OCI-LY1 (cell line): ENCODE data around the gene EDN1.
A peak's percentile ranks its signal among the peaks of the same experiment; 100 is the strongest.

Source experiments
- H2AFZ ChIP-seq: fragments of 200-600 bp; sonication (generic), shearing (Covaris generic); 2 replicates; pipeline ENCODE4 v1.6.0; 2014; ENCODE audit warnings: antibody characterized with exemption, mild to moderate bottlenecking, low read length
- H3F3A ChIP-seq: fragments of 200-600 bp; sonication (generic), shearing (Covaris generic); 2 replicates; pipeline ENCODE4 v1.6.0; 2014; ENCODE audit warnings: mild to moderate bottlenecking, antibody characterized with exemption, low read length, moderate library complexity; ENCODE audit not compliant: insufficient read depth
- H3K27ac ChIP-seq: fragments of 200-600 bp; sonication (generic); 2 replicates; pipeline ENCODE4 v1.5.1; 2014; ENCODE audit warnings: low read length, mixed run types, mild to moderate bottlenecking, low read depth; ENCODE audit not compliant: poor library complexity, severe bottlenecking
- H3K27me3 ChIP-seq: fragments of 200-600 bp; sonication (generic); 2 replicates; pipeline ENCODE4 v1.6.0; 2014; ENCODE audit warnings: antibody characterized with exemption, mild to moderate bottlenecking, low read length, moderate library complexity; ENCODE audit not compliant: insufficient read depth
- H3K36me3 ChIP-seq: fragments of 200-600 bp; sonication (generic); 2 replicates; pipeline ENCODE4 v1.6.1; 2014; ENCODE audit warnings: mild to moderate bottlenecking, antibody characterized with exemption, low read length, moderate library complexity, mixed read lengths; ENCODE audit not compliant: insufficient read depth
- H3K4me1 ChIP-seq: fragments of 200-600 bp; sonication (generic); 2 replicates; pipeline ENCODE4 v1.5.1; 2014; ENCODE audit warnings: mild to moderate bottlenecking, low read length, moderate library complexity; ENCODE audit not compliant: insufficient read depth, severe bottlenecking
- H3K4me2 ChIP-seq: fragments of 200-600 bp; sonication (generic), shearing (Covaris generic); 2 replicates; pipeline ENCODE4 v1.6.1; 2014; ENCODE audit warnings: low read length
- H3K4me3 ChIP-seq: fragments of 200-600 bp; sonication (generic); 2 replicates; pipeline ENCODE4 v1.5.1; 2014; ENCODE audit warnings: low read length, low read depth, mild to moderate bottlenecking, mixed read lengths; ENCODE audit not compliant: poor library complexity, severe bottlenecking
- H3K79me2 ChIP-seq: fragments of 200-600 bp; shearing (Covaris generic); 2 replicates; pipeline ENCODE4 v1.6.1; 2016; ENCODE audit warnings: mixed run types, low read length, mixed read lengths; ENCODE audit not compliant: insufficient read depth
- H3K9ac ChIP-seq: fragments of 200-600 bp; sonication (generic), shearing (Covaris generic); 2 replicates; pipeline ENCODE4 v1.6.1; 2014; ENCODE audit warnings: mild to moderate bottlenecking, low read length, mixed read lengths
- H3K9me2 ChIP-seq: fragments of 200-600 bp; sonication (generic), shearing (Covaris generic); 2 replicates; pipeline ENCODE4 v1.6.1; 2014; ENCODE audit warnings: low read depth, mild to moderate bottlenecking, low read length, mixed read lengths
- H3K9me3 ChIP-seq: fragments of 200-600 bp; shearing (Covaris generic); 2 replicates; pipeline ENCODE4 v1.6.1; 2014; ENCODE audit warnings: low read length, mixed read lengths
- H4K20me1 ChIP-seq: fragments of 200-600 bp; sonication (generic), shearing (Covaris generic); 2 replicates; pipeline ENCODE4 v1.6.0; 2016; ENCODE audit warnings: mild to moderate bottlenecking, low read length; ENCODE audit not compliant: insufficient read depth
- CTCF ChIP-seq: fragments of 200-600 bp; sonication (generic), shearing (Covaris generic); IDR thresholded peaks from 2 replicates; pipeline ENCODE4 v1.5.1; 2017; ENCODE audit warnings: mild to moderate bottlenecking, antibody characterized with exemption, low read length, moderate library complexity, mixed read lengths
- EZH2 ChIP-seq: fragments of 200-600 bp; sonication (generic), shearing (Covaris generic); IDR thresholded peaks from 2 replicates; pipeline ENCODE4 v1.8.0; 2017; ENCODE audit warnings: borderline replicate concordance, mixed run types, mild to moderate bottlenecking, antibody characterized with exemption, low read length, moderate library complexity, mixed read lengths

The EDN1 gene

GRCh38 chr6:12286373-12287110, 3.6 kb upstream of the EDN1 start:
- Histone ChIP-seq H4K20me1 (no peaks in the 10 kb centered on the region), H3K79me2 (peaks cover 10% of the 10 kb centered on the region; the same call in 1 of the 2 replicates), H3F3A (no peaks in the 10 kb centered on the region), H3K4me3 (no peak overlapping the region), H3K36me3 (no peaks in the 10 kb centered on the region), H2AFZ (no peak overlapping the region), H3K9ac (no peak overlapping the region), H3K27ac (no peak overlapping the region), H3K9me3 (no peaks in the 10 kb centered on the region), H3K27me3 (no peaks in the 10 kb centered on the region), H3K4me2 (no peak overlapping the region), H3K4me1 (peaks cover 22% of the 10 kb centered on the region), H3K9me2 (no peaks in the 10 kb centered on the region)
- TF ChIP-seq CTCF (no peak), EZH2 (no peak)

- Histone ChIP-seq H3F3A (no peaks in the 10 kb centered on the region), H3K9ac (no peak overlapping the region), H3K9me2 (no peaks in the 10 kb centered on the region), H3K36me3 (peaks cover under 1% of the 10 kb centered on the region; the same call in 1 of the 2 replicates), H4K20me1 (no peaks in the 10 kb centered on the region), H3K27ac (no peak overlapping the region), H3K4me1 (peaks cover 38% of the 10 kb centered on the region), H3K4me2 (no peak overlapping the region), H3K9me3 (no peaks in the 10 kb centered on the region), H3K79me2 (peaks cover 12% of the 10 kb centered on the region; the same call in 1 of the 2 replicates), H3K4me3 (no peak overlapping the region), H3K27me3 (no peaks in the 10 kb centered on the region), H2AFZ (no peak overlapping the region)
- TF ChIP-seq CTCF (no peak), EZH2 (no peak)
These were observed 1.9 kb upstream of the EDN1 start for GRCh38 chr6:12288211-12288618.

- Histone ChIP-seq H4K20me1 (no peaks in the 10 kb centered on the region), H3F3A (no peaks in the 10 kb centered on the region), H3K27ac (no peak overlapping the region), H3K79me2 (peaks cover 12% of the 10 kb centered on the region; the same call in 1 of the 2 replicates), H3K9me3 (no peaks in the 10 kb centered on the region), H3K9ac (no peak overlapping the region), H3K4me3 (no peak overlapping the region), H3K27me3 (no peaks in the 10 kb centered on the region), H3K36me3 (peaks cover 6% of the 10 kb centered on the region; the same call in 1 of the 2 replicates), H3K9me2 (no peaks in the 10 kb centered on the region), H2AFZ (no peak overlapping the region), H3K4me2 (peak overlapping the region; percentile 85), H3K4me1 (peaks cover 40% of the 10 kb centered on the region)
- TF ChIP-seq EZH2: no peak
- no peak for TF ChIP-seq CTCF
These were observed 1.2 kb upstream of the EDN1 start for GRCh38 chr6:12288914-12289313.
